GF-D8 (cell line): ENCODE results near the gene KCTD20.

ENCODE experiments used
- DNase-seq: peaks from one replicate; lab custom pipeline; 2025; lab: John Stamatoyannopoulos, UW

The KCTD20 gene

DNA sequence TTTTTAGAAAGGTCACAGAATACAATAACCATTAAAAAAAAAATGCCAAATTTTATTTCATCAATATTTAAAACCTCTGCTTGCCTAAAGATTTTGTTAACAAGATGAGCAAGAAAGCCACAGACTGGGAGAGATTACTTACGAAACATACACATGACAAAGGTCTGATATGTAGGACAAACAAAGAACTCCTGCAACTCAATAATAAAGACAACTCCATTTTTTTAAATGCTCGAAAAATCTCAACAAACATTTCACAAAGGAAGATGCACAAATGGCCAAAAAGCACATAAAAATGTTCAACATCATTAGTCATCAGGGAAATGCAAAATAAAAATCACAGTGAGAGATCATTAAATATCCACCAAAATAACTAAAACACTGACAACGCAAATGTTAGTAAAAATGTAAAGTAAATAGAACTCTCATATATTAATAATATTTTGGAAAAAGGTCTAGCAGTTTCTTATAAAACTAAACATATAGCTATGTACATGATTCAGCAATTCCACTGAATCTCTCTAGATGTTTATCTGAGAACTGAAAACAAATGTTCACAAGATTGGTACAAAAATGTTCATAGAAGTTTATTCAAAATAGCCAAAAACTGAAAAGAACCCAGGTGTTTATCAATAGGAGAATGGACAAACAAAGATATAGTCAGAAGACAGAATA is 94.2 kb downstream of the KCTD20 start:
- DNase-seq, result no peak

DNA sequence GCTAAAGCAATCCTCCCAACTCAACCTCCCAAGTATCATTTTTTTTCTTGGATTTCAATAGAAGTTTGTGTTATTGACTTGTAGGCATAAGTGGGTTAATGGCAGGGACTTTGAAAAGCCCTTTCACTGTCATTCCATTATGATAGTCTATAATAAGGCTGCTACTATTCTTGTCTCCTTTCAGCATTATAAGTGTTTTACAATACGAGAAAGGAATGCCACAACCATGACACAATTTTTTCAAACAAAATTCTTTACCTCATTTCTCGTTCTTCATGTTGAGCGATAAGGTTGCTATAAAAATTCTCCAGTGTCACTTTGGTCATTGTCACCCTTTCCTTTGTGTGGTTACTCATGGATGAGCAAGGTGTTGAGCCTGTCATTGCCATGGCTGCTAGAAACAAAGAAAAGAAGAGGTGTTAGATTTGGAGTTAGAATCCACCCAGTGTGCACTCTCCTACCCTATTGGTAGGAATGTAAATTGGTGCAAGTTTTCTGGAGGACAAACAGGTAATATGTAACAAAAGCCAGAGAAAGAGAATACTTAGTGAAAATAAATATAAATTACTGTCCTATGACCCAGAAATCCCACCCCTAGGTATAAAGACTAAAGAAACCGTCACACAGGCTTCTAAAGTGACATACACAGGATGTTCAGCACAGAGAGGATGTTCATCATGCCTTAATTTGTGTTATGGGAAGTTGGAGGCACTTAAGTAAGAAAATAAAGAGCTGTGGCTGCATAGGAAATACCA is 97.2 kb downstream of the KCTD20 start:
- DNase-seq, result no peak
